ENCODE measurements around the gene DENND4A. TPM values are rescaled to one million over a fixed set of nuclear protein-coding genes. Genes with fewer than 3 reads are reported as not detected.

The DENND4A gene
- total and polyA plus RNA-seq, 2 experiments from 2014 or later: 5.6 to 10.9 TPM

DNA sequence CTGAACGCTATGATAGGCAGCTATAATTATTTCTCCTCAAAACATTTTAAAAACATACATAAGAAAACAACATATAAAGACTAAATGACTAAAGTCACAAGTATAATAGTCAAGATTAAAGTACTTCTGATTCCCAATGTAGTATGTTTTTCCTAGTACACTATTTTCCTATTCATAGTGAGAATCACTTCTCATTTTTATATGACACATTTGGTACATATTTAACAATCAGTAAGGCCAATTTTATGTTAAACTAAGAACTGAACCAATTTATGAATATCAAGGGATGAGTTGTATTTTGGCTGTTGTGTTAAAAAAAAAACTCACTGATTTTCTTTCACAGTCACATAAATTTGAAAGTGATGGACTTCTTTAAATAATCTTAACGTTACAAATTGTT is 79.7 kb downstream of the DENND4A start:
- H3K9me3 ChIP-seq (ENCODE audit: low read depth): no peaks in the 10 kb centered on the region
- H3K4me2 ChIP-seq (ENCODE audit: unreplicated experiment): no peak overlapping the region
- no peak overlapping the region for H3K9ac ChIP-seq
- no peak for DNase-seq
- no peaks in the 10 kb centered on the region for H4K20me1 ChIP-seq (ENCODE audit: insufficient read depth)
- no peaks in the 10 kb centered on the region for H3K4me1 ChIP-seq (ENCODE audit: insufficient read depth)
- TF ChIP-seq EZH2phosphoT487 (IDR thresholded peaks at IDR 0.05; ENCODE audit: insufficient read depth, low read depth) (no peak), EZH2 (IDR thresholded peaks at IDR 0.05; ENCODE audit: insufficient read depth, poor library complexity, severe bottlenecking) (no peak)
- H3K27me3 ChIP-seq (replicated peaks; ENCODE audit: insufficient read depth): no peaks in the 10 kb centered on the region
- no peaks in the 10 kb centered on the region for H3F3A ChIP-seq (ENCODE audit: insufficient read depth)
- 72 to 80% methylated on average over 2 of the region's 2 CpGs for WGBS, 2 experiments (ENCODE audit: low coverage in 1 of 2, low lambda C conversion rate in 2 of 2, missing lambda C conversion rate in 2 of 2)
- no peaks in the 10 kb centered on the region for H3K9me2 ChIP-seq (ENCODE audit: insufficient read depth)
- H3K4me3 ChIP-seq: no peak overlapping the region
- no peak overlapping the region for H3K27ac ChIP-seq
- in situ Hi-C loops (cut with MboI): no loop called here
- no peaks in the 10 kb centered on the region for H3K79me2 ChIP-seq (ENCODE audit: insufficient read depth)
- no peak overlapping the region for H2AFZ ChIP-seq
- peaks cover 21% of the 10 kb centered on the region; the same call in 1 of the 2 replicates for H3K36me3 ChIP-seq (ENCODE audit: low read depth)

DNA sequence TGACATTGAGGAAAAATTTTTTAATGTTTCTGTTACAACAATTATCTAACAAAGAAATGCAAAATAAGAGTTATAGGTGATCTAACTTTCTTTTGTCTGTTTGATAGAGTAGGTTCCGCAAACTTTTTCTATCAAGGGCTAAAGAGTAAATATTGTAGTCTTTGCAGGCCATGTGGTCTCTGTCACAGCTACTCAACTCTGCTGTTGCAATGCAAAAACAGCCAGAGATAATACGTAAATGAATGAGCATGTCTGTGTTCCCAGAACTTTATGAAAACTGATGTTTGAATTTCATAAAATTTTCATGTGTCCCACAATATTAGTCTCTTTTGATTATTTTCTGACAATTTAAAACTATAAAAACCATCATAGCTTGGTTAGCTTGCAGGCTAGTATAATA is 97.0 kb downstream of the DENND4A start:
- Histone ChIP-seq H3K27ac (no peak overlapping the region), H3K27me3 (replicated peaks; ENCODE audit: insufficient read depth) (no peaks in the 10 kb centered on the region), H4K20me1 (ENCODE audit: insufficient read depth) (no peaks in the 10 kb centered on the region), H3F3A (ENCODE audit: insufficient read depth) (no peaks in the 10 kb centered on the region), H3K9ac (no peak overlapping the region), H3K36me3 (ENCODE audit: low read depth) (peaks cover 19% of the 10 kb centered on the region), H3K79me2 (ENCODE audit: insufficient read depth) (no peaks in the 10 kb centered on the region), H3K4me1 (ENCODE audit: insufficient read depth) (no peaks in the 10 kb centered on the region), H3K9me2 (ENCODE audit: insufficient read depth) (no peaks in the 10 kb centered on the region), H3K4me3 (no peak overlapping the region), H3K4me2 (ENCODE audit: unreplicated experiment) (no peak overlapping the region), H2AFZ (no peak overlapping the region), H3K9me3 (ENCODE audit: low read depth) (no peaks in the 10 kb centered on the region)
- DNase-seq: no peak
- 95 to 98% methylated on average over 2 of the region's 2 CpGs for WGBS, 2 experiments (ENCODE audit: low coverage in 1 of 2, low lambda C conversion rate in 2 of 2, missing lambda C conversion rate in 2 of 2)
- TF ChIP-seq EZH2phosphoT487 (IDR thresholded peaks at IDR 0.05; ENCODE audit: insufficient read depth, low read depth) (no peak), EZH2 (IDR thresholded peaks at IDR 0.05; ENCODE audit: insufficient read depth, poor library complexity, severe bottlenecking) (no peak)
- in situ Hi-C loops (cut with MboI): no loop called here

DNA sequence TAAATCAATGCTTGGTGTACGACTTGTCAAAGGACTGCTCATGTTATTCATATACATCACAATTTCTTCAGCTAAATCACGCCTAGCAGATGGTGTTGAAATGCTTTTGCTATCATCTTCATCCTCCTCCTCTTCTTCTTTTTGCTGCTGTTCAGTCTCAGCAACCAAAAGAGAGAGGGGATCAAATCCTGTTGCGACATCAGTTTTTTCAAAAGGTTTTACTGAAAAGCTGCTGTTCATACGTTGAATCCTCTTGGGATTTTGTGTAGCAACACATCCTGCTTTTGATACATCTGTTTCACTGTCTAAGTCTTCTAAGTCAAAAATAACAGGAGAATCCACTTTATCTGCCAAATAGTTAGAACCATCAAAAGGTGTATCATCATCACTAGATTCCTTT is 101.3 kb downstream of the DENND4A start:
- TF ChIP-seq EZH2phosphoT487 (IDR thresholded peaks at IDR 0.05; ENCODE audit: insufficient read depth, low read depth) (no peak), EZH2 (IDR thresholded peaks at IDR 0.05; ENCODE audit: insufficient read depth, poor library complexity, severe bottlenecking) (no peak)
- Histone ChIP-seq H4K20me1 (ENCODE audit: insufficient read depth) (no peaks in the 10 kb centered on the region), H3K4me3 (no peak overlapping the region), H3K9me3 (ENCODE audit: low read depth) (no peaks in the 10 kb centered on the region), H3K79me2 (ENCODE audit: insufficient read depth) (no peaks in the 10 kb centered on the region), H3F3A (ENCODE audit: insufficient read depth) (no peaks in the 10 kb centered on the region), H3K36me3 (ENCODE audit: low read depth) (peaks cover 33% of the 10 kb centered on the region), H3K4me2 (ENCODE audit: unreplicated experiment) (no peak overlapping the region), H2AFZ (no peak overlapping the region), H3K27ac (no peak overlapping the region), H3K27me3 (replicated peaks; ENCODE audit: insufficient read depth) (no peaks in the 10 kb centered on the region), H3K4me1 (ENCODE audit: insufficient read depth) (no peaks in the 10 kb centered on the region), H3K9ac (no peak overlapping the region), H3K9me2 (ENCODE audit: insufficient read depth) (no peaks in the 10 kb centered on the region)
- WGBS, 2 experiments (ENCODE audit: low coverage in 1 of 2, low lambda C conversion rate in 2 of 2, missing lambda C conversion rate in 2 of 2): 93 to 97% methylated on average over 4 of the region's 4 CpGs
- no peak for DNase-seq
- in situ Hi-C loops (cut with MboI): no loop called here

DNA sequence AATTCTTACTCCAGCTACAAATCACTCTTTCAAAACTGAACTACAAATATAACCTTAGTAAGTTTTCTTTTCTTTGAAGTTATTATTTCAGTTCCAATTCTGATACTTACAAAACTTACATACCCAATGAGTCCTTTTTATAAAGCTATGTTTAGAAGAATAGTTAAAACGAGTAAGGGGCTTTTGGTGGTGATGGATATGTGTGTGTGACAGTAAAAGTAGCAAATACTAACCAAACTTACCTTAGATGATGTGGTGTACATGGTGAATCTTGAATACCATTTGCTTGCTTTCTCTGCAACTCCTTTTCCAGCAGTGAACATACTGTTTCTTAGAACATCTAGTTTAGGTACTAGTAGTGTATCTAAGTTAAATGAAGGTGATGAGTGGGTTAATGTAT is 101.9 kb downstream of the DENND4A start:
- H3K9me2 ChIP-seq (ENCODE audit: insufficient read depth): no peaks in the 10 kb centered on the region
- no peaks in the 10 kb centered on the region for H4K20me1 ChIP-seq (ENCODE audit: insufficient read depth)
- no peak overlapping the region for H3K9ac ChIP-seq
- H2AFZ ChIP-seq: no peak overlapping the region
- in situ Hi-C loops (cut with MboI): no loop called here
- H3K4me2 ChIP-seq (ENCODE audit: unreplicated experiment): no peak overlapping the region
- 88 to 91% methylated on average over 1 of the region's 1 CpG for WGBS, 2 experiments (ENCODE audit: low coverage in 1 of 2, low lambda C conversion rate in 2 of 2, missing lambda C conversion rate in 2 of 2)
- H3K27ac ChIP-seq: no peak overlapping the region
- no peaks in the 10 kb centered on the region for H3K27me3 ChIP-seq (replicated peaks; ENCODE audit: insufficient read depth)
- no peaks in the 10 kb centered on the region for H3K9me3 ChIP-seq (ENCODE audit: low read depth)
- no peak for DNase-seq
- no peaks in the 10 kb centered on the region for H3K79me2 ChIP-seq (ENCODE audit: insufficient read depth)
- no peaks in the 10 kb centered on the region for H3K4me1 ChIP-seq (ENCODE audit: insufficient read depth)
- no peak overlapping the region for H3K4me3 ChIP-seq
- TF ChIP-seq EZH2phosphoT487 (IDR thresholded peaks at IDR 0.05; ENCODE audit: insufficient read depth, low read depth) (no peak), EZH2 (IDR thresholded peaks at IDR 0.05; ENCODE audit: insufficient read depth, poor library complexity, severe bottlenecking) (no peak)
- H3F3A ChIP-seq (ENCODE audit: insufficient read depth): no peaks in the 10 kb centered on the region
- H3K36me3 ChIP-seq (ENCODE audit: low read depth): peaks cover 33% of the 10 kb centered on the region

DNA sequence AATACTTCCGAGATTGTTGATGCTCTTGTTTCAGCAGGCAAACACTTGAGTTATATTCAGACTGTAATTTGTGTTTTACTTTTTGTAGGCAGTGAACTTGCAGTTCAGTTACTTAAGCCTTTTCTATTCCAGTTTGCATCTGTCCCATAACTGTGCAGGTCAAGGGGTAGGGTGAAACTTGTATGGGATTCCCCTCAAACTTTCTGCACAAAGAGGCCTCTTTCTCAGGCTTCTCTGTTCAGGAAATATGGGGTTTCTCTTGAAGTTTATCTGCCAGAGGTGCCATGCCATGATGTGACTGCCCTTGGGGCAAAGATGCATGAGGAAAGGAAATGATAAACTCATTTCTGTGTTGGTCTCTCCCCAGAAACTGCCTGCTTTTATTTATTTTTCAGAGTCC is 103.6 kb downstream of the DENND4A start:
- Histone ChIP-seq H3K4me2 (ENCODE audit: unreplicated experiment) (no peak overlapping the region), H3K4me3 (no peak overlapping the region), H3K4me1 (ENCODE audit: insufficient read depth) (no peaks in the 10 kb centered on the region), H4K20me1 (ENCODE audit: insufficient read depth) (no peaks in the 10 kb centered on the region), H3K36me3 (ENCODE audit: low read depth) (peaks cover 33% of the 10 kb centered on the region), H3K9me2 (ENCODE audit: insufficient read depth) (no peaks in the 10 kb centered on the region), H3K27me3 (replicated peaks; ENCODE audit: insufficient read depth) (no peaks in the 10 kb centered on the region), H2AFZ (no peak overlapping the region), H3F3A (ENCODE audit: insufficient read depth) (no peaks in the 10 kb centered on the region), H3K27ac (no peak overlapping the region), H3K79me2 (ENCODE audit: insufficient read depth) (no peaks in the 10 kb centered on the region), H3K9me3 (ENCODE audit: low read depth) (no peaks in the 10 kb centered on the region), H3K9ac (no peak overlapping the region)
- in situ Hi-C loops (cut with MboI): no loop called here
- WGBS, 2 experiments (ENCODE audit: low coverage in 1 of 2, low lambda C conversion rate in 2 of 2, missing lambda C conversion rate in 2 of 2): 67 to 75% methylated on average over 1 of the region's 1 CpG
- no peak for DNase-seq
- TF ChIP-seq EZH2phosphoT487 (IDR thresholded peaks at IDR 0.05; ENCODE audit: insufficient read depth, low read depth): no peak
- TF ChIP-seq EZH2 (IDR thresholded peaks at IDR 0.05; ENCODE audit: insufficient read depth, poor library complexity, severe bottlenecking): no peak

All from GM23248 (cell line).